Natural killer cell (primary cell): ENCODE data around the gene PDE2A. TPM values are rescaled to one million over a fixed set of nuclear protein-coding genes. Genes with fewer than 3 reads are reported as not detected.
A peak's percentile ranks its signal among the peaks of the same experiment; 100 is the strongest.

ENCODE experiments used
- ATAC-seq, 3 donors: fragments of 150-1000 bp in 2 of 3; fragments of 200-7000 bp in 1 of 3; cut with Tn5 transposase; 1 replicate in 1 of 3; 2 replicates in 2 of 3; pipeline ENCODE4 v1.10.0; 2021; ENCODE audit warnings: mild to moderate bottlenecking in 2 of 3, moderate library complexity in 2 of 3
- DNase-seq, 2 donors: peaks; one replicate each; pipeline versions ENCODE4 v3.0.0 to v3.0.0-alpha.2; 2013 to 2021; ENCODE audit warnings: mixed read lengths in 1 of 2
- H3K27ac ChIP-seq: one replicate; pipeline ENCODE4 v1.5.1; 2013; ENCODE audit warnings: mild to moderate bottlenecking, low read length
- H3K27me3 ChIP-seq: one replicate; pipeline ENCODE4 v1.6.1; 2013; ENCODE audit warnings: low read length; ENCODE audit not compliant: control insufficient read depth, insufficient read depth
- H3K36me3 ChIP-seq: one replicate; pipeline ENCODE4 v1.6.1; 2013; ENCODE audit warnings: low read length; ENCODE audit not compliant: control insufficient read depth, insufficient read depth
- H3K4me1 ChIP-seq: one replicate; pipeline ENCODE4 v1.6.1; 2013; ENCODE audit warnings: low read length; ENCODE audit not compliant: control insufficient read depth, insufficient read depth
- H3K4me3 ChIP-seq: one replicate; pipeline ENCODE4 v1.5.1; 2013; ENCODE audit warnings: low read length
- H3K9me3 ChIP-seq: one replicate; pipeline ENCODE4 v1.6.1; 2013; ENCODE audit warnings: low read length; ENCODE audit not compliant: control insufficient read depth, insufficient read depth
- H3K27ac Mint-ChIP-seq, 2 donors: one replicate each; pipeline ENCODE4 v1.8.0; 2022; ENCODE audit warnings: mild to moderate bottlenecking in 2 of 2, mixed read lengths in 2 of 2, moderate library complexity in 1 of 2
- H3K27me3 Mint-ChIP-seq, 2 donors: one replicate each; pipeline ENCODE4 v1.8.0; 2022; ENCODE audit warnings: low read depth in 2 of 2, mixed read lengths in 2 of 2
- H3K36me3 Mint-ChIP-seq: one replicate; pipeline ENCODE4 v1.8.0; 2022; ENCODE audit warnings: mixed read lengths
- H3K4me1 Mint-ChIP-seq, 2 donors: one replicate each; pipeline ENCODE4 v1.8.0; 2022; ENCODE audit warnings: mixed read lengths in 2 of 2
- H3K4me3 Mint-ChIP-seq: one replicate; pipeline ENCODE4 v1.8.0; 2022; ENCODE audit warnings: mild to moderate bottlenecking, moderate library complexity, mixed read lengths
- H3K9me3 Mint-ChIP-seq, 2 donors: one replicate each; pipeline ENCODE4 v1.8.0; 2022; ENCODE audit warnings: mixed read lengths in 2 of 2
- CTCF ChIP-seq: fragments of 200-600 bp; IDR thresholded peaks from one replicate; pipeline ENCODE4 v1.8.0; 2022; ENCODE audit warnings: antibody characterized with exemption
- WGBS: methylation state at CpG from one replicate; pipeline ENCODE4 v1.1.7; 2013; ENCODE audit warnings: missing lambda C conversion rate; ENCODE audit not compliant: insufficient coverage; 5-methylcytosine and 5-hydroxymethylcytosine counted together
- intact Hi-C: fragments of 100-400 bp; cut with micrococcal nuclease; formaldehyde crosslinking; loops from one replicate; pipeline ENCODE4 v1.14.2; 2022
- total RNA-seq, 4 donors: library from RNA; stranded (reverse); fragments of 120-200 nt in 1 of 4; gene quantifications; one replicate each; pipeline versions ENCODE4 v1.2.3 to v1.2.4, GENCODE V29; 2013 to 2022

Gene PDE2A
- total RNA-seq, 3 donors from 2014 or later (not counting 1 experiment from before 2014, with no cell fraction given), result 8.7 to 11.9 (median 9.0) TPM

- Mint-ChIP-seq H3K27ac (peak overlapping the region; percentile 93 to 94), H3K9me3 (no peaks in the 10 kb centered on the region), H3K27me3 (no peaks in the 10 kb centered on the region), H3K36me3 (no peaks in the 10 kb centered on the region), H3K4me3 (peak overlapping the region; percentile 81), H3K4me1 (peaks cover 67 to 72% of the 10 kb centered on the region in 2 donors)
- ATAC-seq, result no peak
- Histone ChIP-seq H3K4me3 (no peak overlapping the region), H3K36me3 (peaks cover 34% of the 10 kb centered on the region), H3K4me1 (peaks cover 78% of the 10 kb centered on the region), H3K27me3 (no peaks in the 10 kb centered on the region), H3K9me3 (no peaks in the 10 kb centered on the region), H3K27ac (peak overlapping the region; percentile 83)
- WGBS, result 47% methylated on average over 3 of the region's 3 CpGs
- no peak for TF ChIP-seq CTCF
- DNase-seq, result no peak
- intact Hi-C loops, result loop anchor here (5.0 kb wide), 1 partner anchor 422 kb away; the partner anchor contains the start of gene FCHSD2
Observed at GRCh38 chr11:72720047-72720446, 45.8 kb upstream of the PDE2A start.

- TF ChIP-seq CTCF, result no peak
- WGBS, result 67% methylated on average over 4 of the region's 4 CpGs
- Mint-ChIP-seq H3K4me1 (peaks cover 69 to 75% of the 10 kb centered on the region in 2 donors), H3K9me3 (no peaks in the 10 kb centered on the region), H3K27ac (peak overlapping the region; percentile 93 to 94), H3K36me3 (no peaks in the 10 kb centered on the region), H3K27me3 (no peaks in the 10 kb centered on the region), H3K4me3 (peak overlapping the region; percentile 81)
- ATAC-seq (no peak), DNase-seq (no peak)
- no peaks in the 10 kb centered on the region for H3K27me3 ChIP-seq
- intact Hi-C loops, result no loop called here
- H3K9me3 ChIP-seq, result no peaks in the 10 kb centered on the region
- H3K4me3 ChIP-seq, result no peak overlapping the region
- H3K4me1 ChIP-seq, result peaks cover 78% of the 10 kb centered on the region
- H3K27ac ChIP-seq, result peak overlapping the region; percentile 83
- H3K36me3 ChIP-seq, result peaks cover 37% of the 10 kb centered on the region
Observed at GRCh38 chr11:72719551-72719950, 45.3 kb upstream of the PDE2A start.

- ATAC-seq, result peak; percentile 10 to 13 (median 10)
- H3K9me3 Mint-ChIP-seq, result no peaks in the 10 kb centered on the region
Observed at GRCh38 chr11:72719144-72719543, 44.9 kb upstream of the PDE2A start.

More at GRCh38 chr11:72719144-72719543, 44.9 kb upstream of the PDE2A start:
- Mint-ChIP-seq H3K4me1 (peaks cover 72 to 76% of the 10 kb centered on the region in 2 donors), H3K27ac (peak overlapping the region; percentile 93 to 94), H3K27me3 (no peaks in the 10 kb centered on the region), H3K4me3 (peak overlapping the region; percentile 81), H3K36me3 (no peaks in the 10 kb centered on the region)
- H3K36me3 ChIP-seq, result peaks cover 34% of the 10 kb centered on the region
- H3K9me3 ChIP-seq, result no peaks in the 10 kb centered on the region
- TF ChIP-seq CTCF, result no peak
- intact Hi-C loops, result no loop called here
- no peaks in the 10 kb centered on the region for H3K27me3 ChIP-seq
- peak overlapping the region; percentile 83 for H3K27ac ChIP-seq
- H3K4me3 ChIP-seq, result no peak overlapping the region
- 15% methylated on average over 2 of the region's 2 CpGs for WGBS
- peak in 1 of 2 donors; percentile 30 for DNase-seq
- H3K4me1 ChIP-seq, result peaks cover 77% of the 10 kb centered on the region
